Islet of Langerhans (tissue), 1 donor: ENCODE measurements around the gene HPDL.
A peak's percentile ranks its signal among the peaks of the same experiment; 100 is the strongest.
"Not testable (repeated sequence)": the region's sequence is repeated elsewhere in the genome, so short reads cannot be mapped to it uniquely, and the experiment has no call there.

Experiments
- FAIRE-seq: peaks from one replicate; lab custom pipeline; 2011; peaks lifted over from hg19 to GRCh38; lab: Jason Lieb, UNC

HPDL gene

DNA sequence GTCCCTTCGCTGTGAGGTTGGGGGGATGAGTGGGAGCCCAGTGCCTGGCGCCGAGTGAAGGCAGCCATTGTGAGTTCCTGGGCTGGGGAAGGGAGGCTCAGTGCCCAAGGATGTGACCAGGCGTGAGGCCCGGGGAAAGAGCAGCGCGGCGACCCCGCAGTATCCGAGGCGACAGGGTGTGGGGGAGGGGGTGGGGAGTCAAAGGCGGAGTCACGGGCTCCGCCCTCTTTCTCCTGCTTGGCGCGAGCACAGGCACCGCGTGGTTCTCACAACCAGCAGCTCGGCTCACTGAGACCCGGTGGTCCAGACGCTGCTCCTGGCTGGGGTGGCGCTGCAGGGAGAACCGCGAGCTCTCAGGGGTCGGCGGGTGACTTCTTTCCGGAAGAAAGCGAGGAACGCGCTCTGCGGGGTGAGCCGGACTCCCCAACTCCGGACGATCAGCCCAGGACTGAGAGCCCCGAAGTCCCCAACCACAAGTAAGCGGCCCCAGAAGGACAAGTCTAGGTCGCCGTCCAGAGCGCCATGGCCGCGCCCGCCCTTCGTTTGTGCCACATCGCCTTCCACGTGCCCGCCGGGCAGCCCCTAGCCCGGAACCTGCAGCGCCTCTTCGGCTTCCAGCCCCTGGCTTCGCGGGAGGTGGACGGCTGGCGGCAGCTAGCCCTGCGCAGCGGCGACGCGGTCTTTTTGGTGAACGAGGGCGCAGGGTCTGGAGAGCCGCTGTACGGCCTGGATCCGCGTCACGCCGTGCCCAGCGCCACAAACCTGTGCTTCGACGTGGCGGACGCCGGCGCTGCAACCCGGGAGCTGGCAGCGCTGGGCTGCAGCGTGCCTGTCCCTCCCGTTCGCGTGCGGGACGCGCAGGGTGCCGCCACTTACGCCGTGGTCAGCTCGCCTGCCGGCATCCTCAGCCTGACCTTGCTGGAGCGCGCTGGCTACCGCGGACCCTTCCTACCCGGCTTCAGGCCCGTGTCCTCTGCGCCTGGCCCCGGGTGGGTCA lies at the start of gene HPDL:
TSS of gene HPDL (plus strand) at position 269 of the 997 bp plus-strand sequence. CDS start at position 523, 254 bp downstream.
- no peak for FAIRE-seq

GRCh38 chr1:45282351-45282750 lies 44.3 kb upstream of the HPDL start:
- FAIRE-seq = no peak

- FAIRE-seq = not testable (repeated sequence)
These were observed 41.8 kb upstream of the HPDL start for GRCh38 chr1:45284858-45285257.

DNA sequence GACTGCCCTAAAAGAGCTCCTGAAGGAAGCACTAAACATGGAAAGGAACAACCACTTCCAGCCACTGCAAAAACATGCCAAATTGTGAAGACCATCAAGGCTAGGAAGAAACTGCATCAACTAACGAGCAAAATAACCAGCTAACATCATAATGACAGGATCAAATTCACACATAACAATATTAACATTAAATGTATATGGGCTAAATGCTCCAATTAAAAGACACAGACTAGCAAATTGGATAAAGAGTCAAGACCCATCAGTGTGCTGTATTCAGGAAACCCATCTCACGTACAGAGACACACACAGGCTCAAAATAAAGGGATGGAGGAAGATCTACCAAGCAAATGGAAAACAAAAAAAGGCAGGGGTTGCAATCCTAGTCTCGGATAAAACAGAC lies 40.2 kb upstream of the HPDL start:
- not testable (repeated sequence) for FAIRE-seq

DNA sequence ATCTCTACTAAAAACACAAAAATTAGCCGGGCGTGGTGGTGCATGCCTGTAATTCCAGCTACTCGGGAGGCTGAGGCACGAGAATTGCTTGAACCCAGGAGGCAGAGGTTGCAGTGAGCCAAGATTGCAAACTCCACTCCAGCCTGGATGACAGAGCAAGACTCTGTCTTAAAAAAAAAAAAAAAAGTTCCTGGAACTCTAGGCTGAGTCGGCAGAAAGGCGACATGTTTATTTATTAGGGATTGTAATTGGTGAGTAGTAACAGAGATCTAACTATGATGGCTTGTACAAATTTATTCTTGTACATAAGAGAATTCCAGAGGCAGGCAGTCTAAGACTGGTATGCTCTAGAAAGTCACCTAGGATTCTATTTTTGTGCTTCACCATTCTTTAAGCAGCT lies 35.7 kb upstream of the HPDL start:
- not testable (repeated sequence) for FAIRE-seq

GRCh38 chr1:45291716-45292115 lies 35.0 kb upstream of the HPDL start:
- no peak for FAIRE-seq

- FAIRE-seq = no peak
These were observed 28.9 kb upstream of the HPDL start for GRCh38 chr1:45297666-45298356.

DNA sequence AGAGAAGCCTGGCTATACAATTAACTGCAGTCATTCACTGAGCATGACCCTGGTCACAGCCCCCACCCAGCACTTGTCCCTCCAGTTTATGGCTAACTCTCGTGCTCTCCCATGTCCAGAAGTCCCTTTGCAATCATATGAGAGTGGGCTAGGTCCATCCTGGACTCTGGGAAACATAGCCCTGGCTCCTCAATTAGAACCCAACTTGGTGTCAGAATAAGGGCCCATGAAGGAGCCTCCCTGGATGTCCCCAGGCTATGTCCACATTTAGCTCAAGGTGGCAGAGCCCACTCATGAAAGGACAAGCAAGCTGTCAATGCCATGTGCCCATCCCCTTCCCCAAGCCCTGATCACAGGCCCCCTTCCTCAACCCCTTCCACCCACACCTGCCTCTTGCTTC lies 27.4 kb upstream of the HPDL start:
- no peak for FAIRE-seq

DNA sequence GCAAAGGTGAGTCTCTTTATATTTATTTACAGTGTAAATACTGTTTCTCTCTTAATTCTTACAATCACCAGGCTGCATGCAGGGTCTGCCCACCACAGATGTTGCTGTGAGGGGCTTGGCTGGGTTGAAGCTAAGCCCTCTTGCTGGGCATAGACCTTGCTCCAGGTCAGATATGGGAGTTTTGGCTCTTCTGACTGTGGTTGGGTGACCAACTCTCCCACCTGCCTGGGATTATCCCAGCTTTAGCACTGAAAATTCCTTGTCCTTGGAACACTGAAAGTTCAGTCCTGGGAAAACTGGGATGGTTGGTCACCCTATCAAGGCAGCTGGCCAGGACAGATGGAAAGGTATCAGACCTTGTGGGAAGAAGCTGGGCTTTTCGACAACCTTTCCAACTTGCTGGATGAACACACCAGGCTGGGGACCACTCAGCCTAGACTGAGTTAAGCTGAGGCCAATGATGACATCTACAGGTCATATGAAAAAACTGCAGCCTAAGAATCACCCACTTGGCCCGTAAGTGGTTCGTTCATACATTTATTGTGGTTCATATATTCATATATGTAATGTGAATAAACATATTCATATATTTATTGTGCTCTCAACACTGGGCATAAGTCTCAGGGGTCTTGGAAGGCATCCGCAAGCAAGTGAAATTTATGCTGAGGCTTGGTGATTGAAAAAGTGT lies 26.6 kb upstream of the HPDL start:
- peak; percentile 95 for FAIRE-seq

- FAIRE-seq = no peak
These were observed 26.1 kb upstream of the HPDL start for GRCh38 chr1:45300669-45300997.

DNA sequence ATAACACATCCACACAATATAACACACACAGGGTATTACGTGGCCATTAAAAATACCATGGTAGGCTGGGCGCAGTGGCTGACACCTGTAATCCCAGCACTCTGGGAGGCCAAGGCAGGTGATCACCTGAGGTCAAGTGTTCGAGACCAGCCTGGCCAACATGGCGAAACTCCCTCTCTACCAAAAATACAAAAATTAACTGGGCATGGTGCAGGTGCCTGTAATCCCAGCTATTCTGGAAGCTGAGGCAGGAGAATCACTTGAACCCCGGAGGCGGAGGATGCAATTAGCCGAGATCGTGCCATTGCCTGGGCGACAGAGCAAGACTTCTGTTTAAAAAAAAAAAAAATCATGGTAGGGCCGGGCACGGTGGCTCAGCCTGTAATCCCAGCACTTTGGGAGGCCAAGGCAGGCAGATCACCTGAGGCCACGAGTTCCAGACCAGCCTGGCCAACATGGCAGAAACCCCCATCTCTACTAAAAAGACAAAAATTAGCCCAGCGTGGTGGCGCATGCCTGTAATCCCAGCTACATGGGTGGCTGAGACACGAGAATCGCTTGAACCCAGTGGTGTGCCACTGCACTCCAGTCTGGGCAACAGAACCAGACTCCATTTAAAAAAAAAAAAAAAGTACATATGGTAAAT lies 24.1 kb upstream of the HPDL start:
- FAIRE-seq = no peak

- no peak for FAIRE-seq
These were observed 23.0 kb upstream of the HPDL start for GRCh38 chr1:45303520-45304310.

DNA sequence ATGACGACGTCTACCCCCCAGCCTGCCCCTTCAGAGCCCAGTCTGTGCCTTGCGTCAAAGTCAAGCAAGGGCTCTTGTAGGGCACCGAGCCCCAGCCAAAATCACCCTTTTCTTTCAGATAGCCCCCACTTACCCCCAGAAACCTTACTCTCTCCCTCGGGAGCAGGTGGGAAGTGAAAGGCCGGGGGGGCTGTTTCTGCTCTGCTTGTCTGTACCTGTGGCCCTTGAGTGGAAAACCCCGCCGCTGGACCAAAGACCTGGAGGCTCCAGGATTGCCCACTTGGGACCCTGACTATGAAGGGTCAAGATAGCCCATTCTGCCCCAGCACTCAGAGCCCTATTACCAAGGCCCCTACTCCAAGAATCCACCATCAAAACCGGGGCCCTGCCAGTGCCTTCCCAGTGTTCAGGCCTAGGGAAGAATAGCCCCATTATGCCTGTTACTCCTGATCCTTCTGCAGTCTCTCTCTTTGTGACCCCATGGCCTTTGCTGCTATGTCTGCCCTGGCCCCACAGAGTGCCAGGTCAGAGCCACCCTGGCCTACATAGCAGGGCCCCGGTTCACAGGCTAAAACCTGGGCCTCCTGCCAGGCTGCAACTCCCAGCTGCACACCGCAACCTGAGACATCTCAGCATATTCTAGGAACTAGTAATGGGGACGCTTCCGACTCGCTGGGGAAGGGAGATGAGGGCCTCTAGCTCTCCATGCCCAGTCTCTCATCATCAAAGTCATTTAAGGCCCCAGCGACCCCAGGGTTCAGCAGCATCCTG lies 22.2 kb upstream of the HPDL start:
- no peak for FAIRE-seq

DNA sequence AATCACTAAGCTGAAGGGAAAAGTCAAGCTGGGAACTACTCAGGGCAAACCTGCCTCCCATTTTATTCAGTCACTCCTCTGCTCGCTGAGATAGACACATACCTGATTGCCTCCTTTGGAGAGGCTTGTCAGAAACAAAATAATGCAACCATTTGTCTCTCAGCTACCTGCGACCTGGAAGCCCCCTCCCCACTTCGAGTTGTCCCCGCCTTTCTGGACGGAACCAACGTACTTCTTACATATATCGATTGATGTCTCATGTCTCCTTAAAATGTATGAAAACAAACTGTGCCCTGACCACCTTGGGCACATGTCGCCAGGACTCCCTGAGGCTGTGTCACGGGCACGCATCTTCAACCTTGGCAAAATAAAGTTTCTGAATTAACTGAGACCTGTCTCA lies 21.5 kb upstream of the HPDL start:
- FAIRE-seq = no peak

DNA sequence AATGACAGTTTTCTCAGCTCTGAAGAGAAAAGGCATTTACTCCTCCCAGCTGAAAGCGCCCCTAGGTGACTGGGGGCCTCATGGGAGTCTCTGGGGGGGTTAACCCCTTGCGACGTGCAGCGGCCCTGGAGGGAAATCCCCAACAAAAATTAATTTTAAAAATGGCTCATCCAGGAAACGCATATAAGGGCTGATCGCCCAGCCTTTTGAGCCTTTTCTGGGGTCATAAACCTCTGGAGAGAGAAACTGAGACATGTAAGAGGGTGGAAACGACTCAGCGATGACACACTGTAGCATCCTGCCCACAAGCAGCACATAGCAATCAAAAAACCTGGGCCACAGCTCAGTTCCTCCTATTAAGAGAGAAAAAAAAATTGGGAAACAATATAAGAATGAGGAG lies 20.4 kb upstream of the HPDL start:
- FAIRE-seq = no peak

GRCh38 chr1:45306905-45307304 lies 19.8 kb upstream of the HPDL start:
- no peak for FAIRE-seq

- FAIRE-seq = peak; percentile 49
These were observed 12.4 kb upstream of the HPDL start for GRCh38 chr1:45314266-45314665.

- FAIRE-seq = no peak
These were observed 9.5 kb upstream of the HPDL start for GRCh38 chr1:45317166-45317565.

DNA sequence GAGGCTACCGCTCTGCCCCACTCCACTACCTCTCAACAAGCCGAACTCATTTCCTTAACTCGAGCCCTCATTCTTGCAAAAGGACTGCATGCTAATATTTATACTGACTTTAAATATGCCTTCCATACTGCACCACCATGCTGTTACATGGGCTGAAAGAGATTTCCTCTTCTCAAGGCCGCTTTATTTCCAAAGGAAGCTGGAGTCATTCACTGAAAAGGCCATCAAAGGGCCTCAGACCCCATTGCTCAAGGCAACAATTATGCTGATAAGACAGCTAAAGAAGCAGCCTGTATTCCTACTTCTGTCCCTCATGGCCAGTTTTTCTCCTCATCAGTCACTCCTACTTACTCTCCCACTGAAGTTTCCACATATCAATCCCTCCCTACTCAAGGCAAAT lies 6.9 kb upstream of the HPDL start:
- FAIRE-seq = no peak

- no peak for FAIRE-seq
These were observed 5.3 kb upstream of the HPDL start for GRCh38 chr1:45321444-45321843.
